GM18867 (cell line): ENCODE data around the gene DAPK1.

Source experiments
- ATAC-seq: cut with Tn5 transposase; IDR thresholded peaks from one replicate; pipeline ENCODE4 v1.9.1; 2021; ENCODE audit warnings: mild to moderate bottlenecking, moderate library complexity; ENCODE audit not compliant: unreplicated experiment

DAPK1 gene

GRCh38 chr9:87587864-87588263 lies 90.2 kb downstream of the DAPK1 start:
- ATAC-seq = no peak

DNA sequence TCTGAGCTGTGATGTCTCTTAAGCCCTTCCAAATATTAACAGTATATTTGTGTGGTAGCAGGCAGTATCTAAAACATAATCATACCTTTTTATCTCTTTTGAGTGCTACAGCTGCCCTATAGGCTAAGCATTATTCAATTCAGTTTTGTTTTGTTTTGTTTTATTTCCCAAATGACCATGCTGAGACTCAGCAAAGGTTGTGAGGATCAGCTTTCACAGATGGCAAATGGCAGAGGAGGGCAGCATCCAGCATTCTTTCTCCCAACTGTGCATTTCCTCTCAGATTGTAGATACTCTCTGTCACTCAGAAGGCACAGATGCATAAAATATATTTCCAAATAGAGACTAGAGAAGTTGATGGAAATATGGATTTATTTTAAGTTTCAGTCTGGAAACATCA lies 90.7 kb downstream of the DAPK1 start:
- no peak for ATAC-seq

- no peak for ATAC-seq
Observed at GRCh38 chr9:87590996-87591395, 93.3 kb downstream of the DAPK1 start.

DNA sequence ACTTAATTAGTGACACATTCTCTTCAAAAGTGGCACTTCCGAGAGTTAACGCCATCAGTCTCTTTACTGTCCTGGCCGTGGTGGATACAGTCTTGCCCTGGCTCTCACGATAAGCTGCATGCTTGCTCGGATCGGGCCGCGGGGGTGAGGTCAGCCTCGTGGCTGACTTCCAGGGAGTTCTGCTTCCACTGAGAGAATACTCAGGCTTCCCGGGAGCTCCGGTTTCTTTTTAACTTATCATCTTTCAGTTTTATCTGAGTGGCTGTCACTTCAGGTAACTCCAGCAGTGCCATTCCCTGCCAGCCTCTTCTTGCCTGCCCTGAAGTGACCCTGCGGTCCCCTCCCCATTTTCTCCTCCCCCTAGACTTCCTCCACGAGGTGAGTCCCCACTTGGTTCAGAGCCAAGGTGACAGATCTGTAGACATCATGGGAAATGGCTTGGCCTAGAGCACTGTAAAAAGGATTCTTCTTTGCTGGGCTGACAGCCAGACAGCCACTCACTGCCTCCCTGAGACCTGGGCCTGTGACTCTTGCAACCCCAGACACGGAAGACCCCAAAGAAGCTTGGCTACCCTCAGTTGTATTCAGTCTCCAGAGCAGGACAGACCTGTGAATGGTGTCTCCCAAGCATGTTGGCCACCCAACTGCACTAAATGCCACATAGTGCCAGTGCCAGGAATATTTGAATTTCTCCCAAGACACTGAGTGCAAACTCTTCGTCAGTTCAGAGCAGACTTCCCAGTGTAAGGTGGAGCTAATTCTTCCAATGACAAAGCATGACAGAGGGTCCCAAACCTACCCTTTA lies 95.1 kb downstream of the DAPK1 start:
- ATAC-seq = no peak

GRCh38 chr9:87593359-87593980 lies 95.8 kb downstream of the DAPK1 start:
- no peak for ATAC-seq

- no peak for ATAC-seq
Observed at GRCh38 chr9:87594194-87594593, 96.5 kb downstream of the DAPK1 start.

GRCh38 chr9:87594662-87595061 lies 97.0 kb downstream of the DAPK1 start:
- no peak for ATAC-seq

DNA sequence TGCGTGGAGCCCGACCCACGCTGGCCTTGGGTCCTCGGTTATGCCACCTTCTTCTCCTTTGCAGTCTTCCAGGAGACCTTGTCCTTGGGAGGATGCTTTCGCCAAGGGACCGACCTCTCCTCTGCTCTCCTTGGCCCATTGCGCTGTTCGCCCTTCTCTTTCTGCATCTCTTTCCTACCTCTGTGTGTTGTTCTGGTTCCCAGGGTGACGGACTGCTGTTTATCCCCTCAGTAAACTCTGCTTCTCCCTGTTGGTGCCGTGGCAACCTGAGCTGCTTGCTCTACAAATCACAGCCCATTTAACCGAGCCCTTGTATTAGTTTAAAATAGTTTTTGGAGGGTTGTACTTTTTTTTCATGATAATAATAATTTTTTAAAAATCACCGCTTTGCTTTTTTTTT lies 97.9 kb downstream of the DAPK1 start:
- no peak for ATAC-seq

GRCh38 chr9:87596862-87597261 lies 99.2 kb downstream of the DAPK1 start:
- no peak for ATAC-seq

- ATAC-seq = no peak
Observed at GRCh38 chr9:87597710-87598443, 100.2 kb downstream of the DAPK1 start.

- no peak for ATAC-seq
Observed at GRCh38 chr9:87599901-87600610, 102.4 kb downstream of the DAPK1 start.

- ATAC-seq = no peak
Observed at GRCh38 chr9:87601176-87601575, 103.5 kb downstream of the DAPK1 start.

DNA sequence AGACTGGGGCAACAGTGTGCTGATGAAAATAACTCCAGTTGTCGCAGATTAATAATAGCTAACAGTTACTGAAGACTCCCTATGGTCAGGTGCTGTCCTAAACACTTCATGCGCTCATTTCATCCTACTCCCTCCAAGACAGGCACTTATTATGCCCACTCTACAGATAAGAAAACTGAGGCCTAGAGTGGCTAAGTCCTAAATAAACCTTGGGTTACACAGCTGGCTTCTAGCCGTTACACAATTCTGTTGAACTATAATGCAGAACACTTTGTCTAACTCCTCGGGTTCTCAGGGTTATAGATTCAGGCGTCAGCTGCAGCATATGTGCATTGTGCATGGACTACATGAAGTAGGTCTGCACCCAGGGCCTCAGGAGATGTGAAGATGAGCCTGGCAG lies 103.9 kb downstream of the DAPK1 start:
- no peak for ATAC-seq

GRCh38 chr9:87602933-87603643 lies 105.4 kb downstream of the DAPK1 start:
- no peak for ATAC-seq

DNA sequence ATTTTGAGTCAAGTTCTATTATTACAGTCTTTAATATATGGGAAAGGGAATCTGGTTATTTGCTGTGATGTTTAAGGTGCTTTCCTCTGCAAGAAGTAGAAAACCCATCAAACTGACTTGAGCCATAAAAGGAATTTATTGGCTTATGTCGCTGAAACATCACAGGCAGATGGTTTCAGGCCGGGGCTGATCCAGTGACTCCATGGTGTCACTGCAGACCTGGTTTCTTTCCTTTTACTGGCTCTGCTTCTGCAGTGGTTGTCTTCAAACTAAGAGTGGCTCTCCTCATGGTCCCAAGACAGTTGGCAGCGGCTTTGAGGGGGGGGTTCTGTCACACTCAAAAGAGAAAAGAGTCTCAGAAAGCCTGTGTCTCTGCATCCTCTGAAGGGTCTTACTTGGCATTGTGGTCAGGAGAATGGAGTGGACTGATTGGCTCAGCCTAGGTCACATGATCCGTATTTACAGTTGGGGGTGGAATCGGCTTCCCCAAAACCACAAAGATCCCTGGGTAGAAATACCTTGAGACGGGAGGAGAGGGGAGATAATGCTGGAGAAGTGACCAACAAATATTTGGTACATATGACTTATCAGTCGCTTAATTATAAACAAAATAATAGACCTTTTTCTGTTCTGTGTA lies 106.3 kb downstream of the DAPK1 start:
- no peak for ATAC-seq

- ATAC-seq = no peak
Observed at GRCh38 chr9:87604886-87605588, 107.4 kb downstream of the DAPK1 start.

DNA sequence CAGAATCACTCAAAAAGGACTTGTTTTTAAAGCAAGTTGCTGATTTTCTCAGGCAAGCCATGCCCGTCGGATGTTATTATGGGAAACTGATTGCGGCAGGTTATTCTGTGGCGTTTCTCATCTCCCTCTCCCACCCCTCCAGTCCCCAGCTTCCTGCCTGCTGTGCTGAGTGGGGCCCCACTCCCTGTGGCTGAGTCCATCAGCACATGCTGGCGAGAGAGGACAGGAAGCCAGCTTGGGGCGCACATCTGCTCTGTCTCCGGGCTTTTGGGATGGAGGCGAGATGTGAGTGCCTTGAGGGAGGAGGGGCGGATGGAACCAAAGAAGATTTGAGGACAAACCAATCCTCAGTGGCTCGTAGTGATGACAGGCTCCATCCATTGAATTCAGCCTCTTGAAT lies 108.0 kb downstream of the DAPK1 start:
- ATAC-seq = no peak

DNA sequence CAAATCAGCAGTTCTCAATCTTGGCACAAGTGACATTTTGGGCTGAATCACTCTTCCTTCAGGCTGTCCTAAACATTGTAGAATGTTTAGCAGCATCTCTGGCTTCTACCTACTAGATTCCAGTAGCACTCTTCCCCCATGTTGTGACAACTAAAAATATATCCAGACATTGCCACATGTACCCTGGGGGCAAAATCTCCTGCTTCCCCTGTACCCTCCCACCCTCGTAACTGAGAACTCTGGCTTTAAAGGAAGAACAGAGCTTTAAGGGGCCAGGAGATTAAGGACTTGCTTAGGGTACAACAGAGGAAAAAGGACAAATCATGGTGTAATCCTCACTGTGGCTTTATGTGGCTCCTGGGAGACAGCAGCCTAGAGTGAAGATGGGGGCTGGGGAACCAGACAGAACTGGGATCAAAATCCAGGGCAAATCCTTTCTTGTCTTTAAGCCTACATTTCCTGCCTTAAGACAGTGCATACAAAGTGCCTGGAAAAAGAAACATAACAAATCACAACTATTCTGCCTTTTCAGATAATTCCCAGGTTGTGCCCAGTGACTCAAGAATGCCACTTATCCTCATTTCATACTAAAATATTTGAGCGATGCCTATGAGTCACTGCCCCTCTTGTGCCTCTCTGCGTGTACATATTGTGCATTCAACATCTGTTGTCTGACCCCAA lies 109.3 kb downstream of the DAPK1 start:
- ATAC-seq = no peak

DNA sequence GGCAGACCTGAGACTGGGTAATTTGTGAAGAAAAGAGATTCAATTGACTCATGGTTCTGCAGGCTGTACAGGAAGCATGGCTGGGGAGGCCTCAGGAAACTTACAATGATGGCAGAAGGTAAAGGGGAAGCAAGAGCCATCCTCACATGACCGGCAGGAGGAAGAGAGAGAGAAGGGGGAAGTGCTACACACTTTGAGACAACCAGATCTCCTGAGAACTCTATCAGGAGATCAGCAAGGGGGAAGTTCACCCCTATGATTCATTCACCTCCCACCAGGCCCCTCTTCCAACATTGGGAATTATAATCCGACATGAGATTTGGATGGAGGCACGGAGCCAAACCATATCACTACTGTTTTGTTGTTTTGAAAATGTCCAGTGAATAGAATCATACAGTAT lies 110.2 kb downstream of the DAPK1 start:
- ATAC-seq = no peak
